GM23248 (cell line): Measurements from ENCODE around the gene TEX22.

ENCODE experiments used
- EZH2 ChIP-seq: fragments of 200-600 bp; sonication (generic); IDR thresholded peaks from 2 replicates; pipeline ENCODE4 v1.6.1; 2018; ENCODE audit warnings: antibody characterized with exemption, mild to moderate bottlenecking; ENCODE audit not compliant: insufficient read depth, poor library complexity, severe bottlenecking
- EZH2phosphoT487 ChIP-seq: fragments of 200-600 bp; sonication (generic); IDR thresholded peaks from 2 replicates; pipeline ENCODE4 v1.6.1; 2018; ENCODE audit warnings: antibody characterized with exemption, moderate library complexity, mild to moderate bottlenecking, low read depth; ENCODE audit not compliant: insufficient read depth

DNA sequence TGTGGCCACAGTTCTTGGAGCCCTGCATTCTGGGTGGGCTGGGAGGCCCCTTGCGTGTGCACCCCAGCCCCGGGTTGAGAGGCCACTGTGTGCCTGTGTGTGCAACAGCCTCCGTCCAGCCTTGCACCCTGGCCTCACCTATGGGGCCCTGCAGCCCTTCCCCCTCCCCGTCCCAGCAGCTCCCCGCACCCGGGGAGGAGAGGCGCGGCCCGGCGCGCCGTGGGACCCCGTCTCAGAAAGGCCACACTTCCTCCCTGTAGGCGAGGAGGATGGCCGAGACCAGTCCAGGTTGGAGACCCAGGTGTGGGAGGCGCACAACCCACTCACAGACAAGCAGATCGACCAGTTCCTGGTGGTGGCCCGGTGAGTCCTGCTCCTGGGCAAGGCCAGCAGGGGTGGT is 59.7 kb downstream of the TEX22 start:
- no peak for TF ChIP-seq EZH2
- no peak for TF ChIP-seq EZH2phosphoT487
